ENCODE data around the gene PDGFRB.

Gene PDGFRB

DNA sequence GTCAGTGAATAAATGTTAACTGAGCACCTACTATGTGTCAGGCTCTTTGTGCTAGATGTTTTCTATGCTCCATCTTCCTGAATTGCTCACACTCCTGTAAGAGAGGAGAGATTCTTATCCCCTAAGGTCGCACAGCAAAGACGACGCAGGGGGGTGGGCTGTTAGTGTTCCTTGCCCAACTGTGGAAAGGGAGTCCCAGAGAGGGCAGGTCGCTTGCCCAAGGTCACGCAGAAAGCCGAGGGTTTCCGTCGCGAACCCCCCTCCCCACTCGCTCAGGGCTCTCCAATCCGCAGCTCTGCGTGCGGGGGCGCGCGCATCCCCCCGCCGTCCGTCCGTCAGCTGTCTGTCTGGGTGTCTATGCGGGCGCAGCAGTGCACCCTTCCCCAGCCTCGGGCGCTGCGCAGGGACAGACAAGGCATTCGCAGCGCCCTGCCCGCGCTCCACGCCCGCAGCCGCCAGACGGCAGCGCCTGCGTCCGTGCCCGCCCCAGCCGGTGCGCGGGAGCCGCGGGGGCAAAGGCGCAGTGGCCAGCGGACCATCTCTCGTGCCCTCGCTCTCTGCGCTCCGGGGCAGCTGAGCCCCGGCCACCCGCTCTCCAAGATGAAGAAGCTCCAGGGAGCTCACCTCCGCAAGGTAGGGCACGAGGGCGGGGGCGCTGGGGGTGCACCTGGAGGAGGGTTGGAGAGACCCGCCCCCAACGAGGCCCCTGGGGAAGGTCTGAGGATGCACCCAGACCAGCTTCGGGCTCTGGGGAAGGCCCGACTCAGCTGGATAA, 34.3 kb upstream of the PDGFRB start, which contains the start of gene SLC6A7:
SLC6A7 (plus strand) TSS at position 335 of the 775 bp plus-strand sequence; CDS start at position 601, 266 bp downstream.
- no peaks in the 10 kb centered on the region for H3K36me3 Mint-ChIP-seq (ENCODE audit: low read depth)
- peak within 1 kb of the TSS; percentile 24 to 50 (median 40) for H3K4me3 Mint-ChIP-seq
- peaks cover 7% of the 10 kb centered on the region for H3K4me1 Mint-ChIP-seq
- no peak within 1 kb of the TSS for H3K27ac Mint-ChIP-seq
- H3K9me3 Mint-ChIP-seq = no peaks in the 10 kb centered on the region
- TF ChIP-seq, protein P1, sequence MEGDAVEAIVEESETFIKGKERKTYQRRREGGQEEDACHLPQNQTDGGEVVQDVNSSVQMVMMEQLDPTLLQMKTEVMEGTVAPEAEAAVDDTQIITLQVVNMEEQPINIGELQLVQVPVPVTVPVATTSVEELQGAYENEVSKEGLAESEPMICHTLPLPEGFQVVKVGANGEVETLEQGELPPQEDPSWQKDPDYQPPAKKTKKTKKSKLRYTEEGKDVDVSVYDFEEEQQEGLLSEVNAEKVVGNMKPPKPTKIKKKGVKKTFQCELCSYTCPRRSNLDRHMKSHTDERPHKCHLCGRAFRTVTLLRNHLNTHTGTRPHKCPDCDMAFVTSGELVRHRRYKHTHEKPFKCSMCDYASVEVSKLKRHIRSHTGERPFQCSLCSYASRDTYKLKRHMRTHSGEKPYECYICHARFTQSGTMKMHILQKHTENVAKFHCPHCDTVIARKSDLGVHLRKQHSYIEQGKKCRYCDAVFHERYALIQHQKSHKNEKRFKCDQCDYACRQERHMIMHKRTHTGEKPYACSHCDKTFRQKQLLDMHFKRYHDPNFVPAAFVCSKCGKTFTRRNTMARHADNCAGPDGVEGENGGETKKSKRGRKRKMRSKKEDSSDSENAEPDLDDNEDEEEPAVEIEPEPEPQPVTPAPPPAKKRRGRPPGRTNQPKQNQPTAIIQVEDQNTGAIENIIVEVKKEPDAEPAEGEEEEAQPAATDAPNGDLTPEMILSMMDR (IDR thresholded peaks at IDR 0.05; ENCODE audit: unreplicated experiment in 3 of 3) = no peak
- H3K27me3 Mint-ChIP-seq (ENCODE audit: low read depth) = peaks cover 47% of the 10 kb centered on the region

DNA sequence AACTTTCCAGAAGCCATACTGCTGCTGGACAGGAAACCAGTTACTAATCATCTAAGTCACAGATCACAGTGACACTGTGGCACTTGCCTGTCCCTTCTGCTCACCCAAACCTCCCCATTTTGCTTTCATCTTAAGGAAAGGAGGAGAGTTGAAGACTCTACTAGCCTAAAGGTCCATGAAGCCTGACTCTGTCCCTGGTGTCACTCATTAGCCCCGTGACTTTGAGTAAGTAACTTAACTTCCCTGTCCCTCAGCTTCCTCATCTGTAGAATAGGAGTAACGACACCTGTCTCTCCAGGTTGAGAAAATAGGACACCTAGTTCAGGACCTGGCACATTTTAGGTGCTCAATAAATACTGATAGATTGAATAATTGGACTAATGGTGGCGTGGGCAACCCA, 33.7 kb upstream of the PDGFRB start:
- H3K27me3 Mint-ChIP-seq (ENCODE audit: low read depth) = peaks cover 47% of the 10 kb centered on the region
- peaks cover 7% of the 10 kb centered on the region for H3K4me1 Mint-ChIP-seq
- peak overlapping the region; percentile 17 to 50 (median 40) for H3K4me3 Mint-ChIP-seq
- no peaks in the 10 kb centered on the region for H3K36me3 Mint-ChIP-seq (ENCODE audit: low read depth)
- no peaks in the 10 kb centered on the region for H3K9me3 Mint-ChIP-seq
- no peak overlapping the region for H3K27ac Mint-ChIP-seq
- TF ChIP-seq, protein P1 (IDR thresholded peaks at IDR 0.05; ENCODE audit: unreplicated experiment in 3 of 3) = no peak

DNA sequence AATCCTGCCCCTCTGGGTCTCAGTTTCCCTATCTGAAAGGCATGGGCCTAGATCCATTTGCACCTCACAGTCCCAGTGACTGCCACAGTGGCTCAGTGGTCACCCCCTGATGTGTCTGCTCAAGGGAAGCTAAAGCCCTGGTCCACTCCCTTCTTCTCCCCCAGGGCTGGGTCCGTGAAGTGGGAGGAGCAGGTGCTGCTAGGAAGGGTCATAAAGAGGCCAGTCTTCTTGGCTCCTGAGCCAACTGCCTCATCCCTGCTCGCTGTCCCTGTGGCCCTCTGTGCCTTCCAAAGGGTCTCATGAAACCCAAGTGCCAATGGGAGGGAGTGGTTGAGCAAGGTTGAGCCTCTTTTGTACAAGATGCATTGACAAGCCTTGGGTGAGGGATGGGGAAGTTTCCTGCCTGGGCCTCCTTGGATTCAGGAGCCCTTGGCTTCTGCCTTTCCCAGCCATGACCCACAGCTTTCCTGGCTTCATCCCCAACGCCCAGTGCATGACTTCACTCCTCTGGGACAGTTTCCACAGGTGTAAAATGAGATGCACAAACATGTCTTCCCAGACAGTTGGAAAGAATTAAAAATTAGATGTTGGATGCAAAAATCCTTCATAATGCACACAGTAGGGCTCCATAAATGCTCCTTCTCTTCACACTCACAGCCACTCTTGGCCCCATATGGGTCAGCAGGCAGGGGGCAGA, 32.6 kb upstream of the PDGFRB start:
- no peak overlapping the region for H3K27ac Mint-ChIP-seq
- no peaks in the 10 kb centered on the region for H3K36me3 Mint-ChIP-seq (ENCODE audit: low read depth)
- peaks cover 7% of the 10 kb centered on the region for H3K4me1 Mint-ChIP-seq
- H3K9me3 Mint-ChIP-seq = no peaks in the 10 kb centered on the region
- TF ChIP-seq, protein P1 (IDR thresholded peaks at IDR 0.05; ENCODE audit: unreplicated experiment in 3 of 3) = no peak
- no peak overlapping the region for H3K4me3 Mint-ChIP-seq
- H3K27me3 Mint-ChIP-seq (ENCODE audit: low read depth) = peaks cover 47% of the 10 kb centered on the region

DNA sequence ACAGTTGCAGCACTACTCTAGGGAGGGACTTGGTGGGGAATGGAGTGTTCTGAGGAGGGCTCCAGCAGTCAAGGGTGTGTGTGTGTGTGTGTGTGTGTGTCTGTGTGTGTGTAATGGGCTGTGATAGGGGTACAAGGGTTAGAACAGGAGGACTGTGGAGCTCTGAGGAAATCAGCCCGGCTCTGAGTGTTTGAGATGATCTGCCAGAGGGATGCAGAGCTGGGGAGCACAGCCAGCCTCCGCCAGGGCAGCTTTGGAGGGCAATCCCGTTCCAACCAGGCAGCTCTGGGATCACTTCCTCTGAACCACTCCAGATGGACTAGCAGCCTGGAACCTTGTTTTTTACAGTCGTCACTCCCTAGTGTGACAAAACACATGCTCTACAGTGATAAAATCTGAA, 31.3 kb upstream of the PDGFRB start:
- no peaks in the 10 kb centered on the region for H3K9me3 Mint-ChIP-seq
- TF ChIP-seq, protein P1 (IDR thresholded peaks at IDR 0.05; ENCODE audit: unreplicated experiment in 3 of 3) = no peak
- no peaks in the 10 kb centered on the region for H3K36me3 Mint-ChIP-seq (ENCODE audit: low read depth)
- no peak overlapping the region for H3K4me3 Mint-ChIP-seq
- no peak overlapping the region for H3K27ac Mint-ChIP-seq
- peaks cover 39% of the 10 kb centered on the region for H3K27me3 Mint-ChIP-seq (ENCODE audit: low read depth)
- H3K4me1 Mint-ChIP-seq = peaks cover 11% of the 10 kb centered on the region

DNA sequence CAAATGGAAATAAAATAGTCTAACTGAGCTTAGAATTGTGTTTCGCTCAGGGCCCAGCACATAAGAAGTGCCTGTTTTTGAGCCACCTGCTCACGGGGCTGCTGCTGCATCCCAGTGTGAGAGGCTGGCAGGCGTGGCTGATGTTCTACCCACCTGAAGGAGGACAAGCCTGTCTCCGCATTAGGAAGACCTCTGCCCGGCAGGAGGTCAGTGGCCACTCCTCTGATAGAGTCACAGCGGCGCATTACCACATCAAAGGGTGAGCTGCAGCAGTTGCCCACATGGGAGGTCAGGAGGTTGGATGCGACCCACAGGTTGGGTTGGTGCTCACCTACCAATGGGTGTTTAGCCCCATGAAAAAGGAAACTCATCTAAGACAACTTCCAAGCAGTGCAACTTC, 30.5 kb upstream of the PDGFRB start:
- peaks cover 18% of the 10 kb centered on the region for H3K4me1 Mint-ChIP-seq
- no peaks in the 10 kb centered on the region for H3K36me3 Mint-ChIP-seq (ENCODE audit: low read depth)
- H3K27ac Mint-ChIP-seq = no peak overlapping the region
- no peaks in the 10 kb centered on the region for H3K9me3 Mint-ChIP-seq
- TF ChIP-seq, protein P1 (IDR thresholded peaks at IDR 0.05; ENCODE audit: unreplicated experiment in 3 of 3) = no peak
- H3K4me3 Mint-ChIP-seq = no peak overlapping the region
- H3K27me3 Mint-ChIP-seq (ENCODE audit: low read depth) = peaks cover 33% of the 10 kb centered on the region
